ENCODE measurements around the gene PTPRT. TPM values are rescaled to one million over a fixed set of nuclear protein-coding genes. Genes with fewer than 3 reads are reported as not detected.

Gene PTPRT
- total RNA-seq, 1 experiment from 2014 or later, result not detected

DNA sequence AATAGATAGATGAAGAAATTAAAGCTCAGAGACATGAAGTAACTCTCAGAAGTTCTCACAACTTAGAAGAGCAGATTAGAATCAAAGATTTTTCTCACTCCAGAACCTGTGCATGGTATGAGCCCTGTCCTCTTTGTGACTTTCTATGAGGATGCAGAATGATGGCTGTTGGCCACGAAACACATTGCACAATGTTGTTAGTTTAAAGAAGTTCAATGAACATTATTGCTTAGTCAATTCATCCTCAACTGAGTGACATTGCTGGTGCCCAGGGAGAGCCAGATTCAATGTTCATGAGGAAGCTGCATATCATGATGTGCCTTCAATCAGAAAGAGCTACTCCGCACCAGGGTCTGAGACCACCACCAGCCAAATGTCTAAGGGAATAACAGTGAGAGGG is 633.1 kb downstream of the PTPRT start:
- DNase-seq (ENCODE audit: low read depth, low spot score) (no peak), ATAC-seq (no peak)
- H3K27ac ChIP-seq (ENCODE audit: low read length), result no peak overlapping the region
- ChIA-PET POLR2A (no interaction called here), CTCF (no interaction called here)
- in situ Hi-C loops (cut with HindIII; ENCODE audit: low pct_unique_long_range_greater_than_20kb, low sequenced_read_pairs) (no loop called here), intact Hi-C loops (cut with micrococcal nuclease; ENCODE audit: unreplicated experiment) (no loop called here)
- H3K27me3 ChIP-seq (ENCODE audit: control insufficient read depth, insufficient read depth, low read length), result no peaks in the 10 kb centered on the region; the same call in 1 of the 2 replicates
- no peaks in the 10 kb centered on the region for H3K9me3 ChIP-seq (ENCODE audit: control insufficient read depth, insufficient read depth, low read depth, low read length)
- H3K4me3 ChIP-seq (ENCODE audit: low read depth in 2 of 2, low read length in 2 of 2), result no peak overlapping the region
- BruUV-seq (replicated peaks), result no TSS peak
- H3K4me1 ChIP-seq (ENCODE audit: control insufficient read depth, insufficient read depth, low read length), result no peaks in the 10 kb centered on the region
- no peaks in the 10 kb centered on the region for H3K36me3 ChIP-seq (ENCODE audit: control insufficient read depth, insufficient read depth, low read length)
- TF ChIP-seq REST (IDR thresholded peaks at IDR 0.05; ENCODE audit: insufficient read depth in 1 of 2, low read depth in 2 of 2, low read length in 1 of 2) (no peak), SIN3A (IDR thresholded peaks at IDR 0.05; ENCODE audit: borderline replicate concordance, insufficient read depth, low read depth, low read length) (no peak), POLR2AphosphoS5 (IDR thresholded peaks at IDR 0.05; ENCODE audit: low read depth, low read length) (no peak), CTCF (IDR thresholded peaks at IDR 0.05) (no peak), TCF7L2 (IDR thresholded peaks at IDR 0.05; ENCODE audit: low read depth, low read length) (no peak)

- Histone ChIP-seq H3K27me3 (ENCODE audit: control insufficient read depth, insufficient read depth, low read length) (no peaks in the 10 kb centered on the region; the same call in 1 of the 2 replicates), H3K4me1 (ENCODE audit: control insufficient read depth, insufficient read depth, low read length) (no peaks in the 10 kb centered on the region), H3K27ac (ENCODE audit: low read length) (no peak overlapping the region), H3K4me3 (ENCODE audit: low read depth in 2 of 2, low read length in 2 of 2) (no peak overlapping the region), H3K36me3 (ENCODE audit: control insufficient read depth, insufficient read depth, low read length) (no peaks in the 10 kb centered on the region), H3K9me3 (ENCODE audit: control insufficient read depth, insufficient read depth, low read depth, low read length) (no peaks in the 10 kb centered on the region)
- in situ Hi-C loops (cut with HindIII; ENCODE audit: low pct_unique_long_range_greater_than_20kb, low sequenced_read_pairs) (no loop called here), intact Hi-C loops (cut with micrococcal nuclease; ENCODE audit: unreplicated experiment) (no loop called here)
- no peak for TF ChIP-seq POLR2AphosphoS5 (IDR thresholded peaks at IDR 0.05; ENCODE audit: low read depth, low read length)
- no peak for TF ChIP-seq TCF7L2 (IDR thresholded peaks at IDR 0.05; ENCODE audit: low read depth, low read length)
- TF ChIP-seq SIN3A (IDR thresholded peaks at IDR 0.05; ENCODE audit: borderline replicate concordance, insufficient read depth, low read depth, low read length), result no peak
- no peak for TF ChIP-seq CTCF (IDR thresholded peaks at IDR 0.05)
- TF ChIP-seq REST (IDR thresholded peaks at IDR 0.05; ENCODE audit: insufficient read depth in 1 of 2, low read depth in 2 of 2, low read length in 1 of 2), result no peak
- ATAC-seq (no peak), DNase-seq (ENCODE audit: low read depth, low spot score) (no peak)
- CTCF ChIA-PET, result no interaction called here
- POLR2A ChIA-PET, result no interaction called here
- BruUV-seq (replicated peaks), result no TSS peak
These were observed 636.3 kb downstream of the PTPRT start for GRCh38 chr20:42553374-42553773.

Measured in Panc1 (cell line).